ENCODE measurements around the gene FAM221B. TPM values are rescaled to one million over a fixed set of nuclear protein-coding genes. Genes with fewer than 3 reads are reported as not detected.

Gene FAM221B
- total RNA-seq, 1 experiment from 2014 or later, result not detected

DNA sequence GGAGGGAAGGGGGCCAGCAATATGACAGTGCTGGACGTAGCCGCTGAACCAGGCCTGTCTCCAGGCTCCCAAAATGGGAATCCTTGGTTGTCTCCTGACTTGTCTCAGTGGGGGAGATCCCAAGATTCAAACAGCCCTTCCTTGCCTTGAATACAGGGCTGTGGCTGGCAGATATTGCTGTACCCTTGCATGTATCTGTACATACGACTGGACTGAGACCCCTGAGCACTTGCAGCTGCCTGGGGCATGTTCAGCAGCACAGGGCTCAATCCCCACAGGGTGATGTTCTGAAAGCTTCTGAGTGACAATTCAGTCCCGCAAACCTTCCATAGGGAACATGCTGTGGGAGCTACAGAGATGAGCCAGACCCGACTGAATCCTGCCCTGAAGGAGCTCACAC lies 28.4 kb upstream of the FAM221B start:
- Histone ChIP-seq H3K27me3 (no peaks in the 10 kb centered on the region), H3K4me3 (no peak overlapping the region), H3K36me3 (no peaks in the 10 kb centered on the region), H3K9me3 (replicated peaks) (no peaks in the 10 kb centered on the region), H3K27ac (no peak overlapping the region), H3K4me1 (no peaks in the 10 kb centered on the region)
- no peak for DNase-seq

- Histone ChIP-seq H3K9me3 (replicated peaks) (no peaks in the 10 kb centered on the region), H3K27me3 (no peaks in the 10 kb centered on the region), H3K27ac (no peak overlapping the region), H3K4me3 (no peak overlapping the region), H3K4me1 (no peaks in the 10 kb centered on the region), H3K36me3 (no peaks in the 10 kb centered on the region)
- DNase-seq, result no peak
Observed at GRCh38 chr9:35856206-35856605, 27.7 kb upstream of the FAM221B start.

DNA sequence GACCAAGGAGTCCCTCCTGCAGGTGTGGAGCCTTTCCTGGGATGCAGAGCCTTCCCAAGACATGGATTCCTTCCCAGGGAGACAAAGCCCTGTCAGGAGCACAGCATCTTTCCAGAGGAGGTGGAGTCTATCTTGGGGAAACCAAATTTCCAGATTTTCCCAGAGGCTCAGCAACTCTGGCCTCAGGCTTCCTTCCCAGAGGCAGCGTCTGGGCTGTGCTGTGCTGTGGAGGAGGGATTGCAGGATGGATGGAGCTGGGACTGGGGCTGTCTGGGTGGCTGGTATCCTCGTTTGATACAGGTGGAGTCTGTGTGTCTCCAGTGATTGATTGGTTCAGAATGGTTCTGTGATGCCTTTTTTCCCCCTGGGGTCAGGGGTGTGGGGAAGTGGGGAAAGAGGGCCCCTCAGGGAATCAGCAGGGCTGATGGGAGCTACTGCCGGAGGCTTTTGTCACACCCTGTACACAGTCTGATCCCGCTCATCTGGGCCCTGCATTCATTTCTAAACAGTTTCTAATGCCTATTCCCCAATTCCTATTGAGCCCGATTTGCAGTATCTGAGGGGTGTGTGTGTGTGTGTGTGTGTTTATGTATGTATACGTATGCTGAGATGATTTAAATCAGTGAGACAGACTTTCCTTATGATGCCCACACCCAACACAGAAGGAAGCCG lies 25.7 kb upstream of the FAM221B start:
- Histone ChIP-seq H3K9me3 (replicated peaks) (no peaks in the 10 kb centered on the region), H3K4me1 (no peaks in the 10 kb centered on the region), H3K27ac (no peak overlapping the region), H3K36me3 (no peaks in the 10 kb centered on the region), H3K4me3 (no peak overlapping the region), H3K27me3 (no peaks in the 10 kb centered on the region)
- DNase-seq, result no peak

GRCh38 chr9:35852876-35853865 lies 24.6 kb upstream of the FAM221B start:
- Histone ChIP-seq H3K4me3 (no peak overlapping the region), H3K27ac (no peak overlapping the region), H3K9me3 (replicated peaks) (no peaks in the 10 kb centered on the region)

DNA sequence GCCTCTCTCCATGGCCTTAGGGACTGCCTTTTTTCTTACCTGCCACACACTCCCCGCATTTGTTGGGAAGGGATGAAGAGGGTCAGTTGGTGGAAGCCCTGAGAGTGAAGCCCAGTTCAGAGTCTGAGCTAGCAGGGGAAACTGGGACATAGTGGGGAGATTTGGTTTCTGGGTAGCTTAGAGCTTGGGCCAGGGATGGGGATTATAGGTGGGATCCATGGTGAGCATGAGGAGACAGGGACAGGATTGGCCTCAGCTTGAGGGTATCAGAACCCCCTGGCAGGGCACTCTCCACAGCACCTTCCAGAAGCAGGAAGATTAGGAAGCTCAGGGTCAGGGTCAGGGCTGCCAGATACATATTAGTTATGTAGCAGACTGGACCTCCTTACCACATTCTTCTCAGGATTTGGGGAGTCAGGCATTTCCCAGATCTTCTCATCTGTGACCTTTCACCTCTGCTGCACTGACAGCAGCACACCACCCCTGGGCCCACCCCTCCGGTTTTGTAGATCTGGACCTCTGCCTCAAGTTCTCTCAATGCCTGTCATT lies 23.8 kb upstream of the FAM221B start:
- Histone ChIP-seq H3K36me3 (no peaks in the 10 kb centered on the region), H3K4me3 (no peak overlapping the region), H3K9me3 (replicated peaks) (no peaks in the 10 kb centered on the region), H3K4me1 (peaks cover 7% of the 10 kb centered on the region), H3K27me3 (no peaks in the 10 kb centered on the region), H3K27ac (no peak overlapping the region)
- DNase-seq, result no peak

More at GRCh38 chr9:35852876-35853865, 24.6 kb upstream of the FAM221B start:
- H3K36me3 ChIP-seq, result no peaks in the 10 kb centered on the region
- DNase-seq, result no peak
- no peaks in the 10 kb centered on the region for H3K4me1 ChIP-seq
- no peaks in the 10 kb centered on the region for H3K27me3 ChIP-seq

GRCh38 chr9:35847792-35848572 lies 19.4 kb upstream of the FAM221B start:
- Histone ChIP-seq H3K27ac (peak overlapping the region; percentile 7; the same call in 1 of the 2 replicates), H3K27me3 (no peaks in the 10 kb centered on the region), H3K4me3 (no peak overlapping the region), H3K4me1 (peaks cover 7% of the 10 kb centered on the region), H3K36me3 (no peaks in the 10 kb centered on the region), H3K9me3 (replicated peaks) (no peaks in the 10 kb centered on the region)
- peak; percentile 72 to 79 for DNase-seq

- no peak overlapping the region for H3K27ac ChIP-seq
- no peaks in the 10 kb centered on the region for H3K27me3 ChIP-seq
- H3K36me3 ChIP-seq, result no peaks in the 10 kb centered on the region
- no peak overlapping the region for H3K4me3 ChIP-seq
- no peak for DNase-seq
- peaks cover 7% of the 10 kb centered on the region for H3K4me1 ChIP-seq
- no peaks in the 10 kb centered on the region for H3K9me3 ChIP-seq (replicated peaks)
Observed at GRCh38 chr9:35845824-35846771, 17.6 kb upstream of the FAM221B start.

GRCh38 chr9:35844628-35845270 lies 16.2 kb upstream of the FAM221B start:
- Histone ChIP-seq H3K4me1 (peaks cover 7% of the 10 kb centered on the region), H3K27ac (no peak overlapping the region), H3K27me3 (no peaks in the 10 kb centered on the region), H3K9me3 (replicated peaks) (no peaks in the 10 kb centered on the region), H3K4me3 (no peak overlapping the region), H3K36me3 (no peaks in the 10 kb centered on the region)
- no peak for DNase-seq

GRCh38 chr9:35842795-35843194 lies 14.3 kb upstream of the FAM221B start:
- no peaks in the 10 kb centered on the region for H3K9me3 ChIP-seq (replicated peaks)
- DNase-seq, result no peak
- no peaks in the 10 kb centered on the region for H3K27me3 ChIP-seq
- no peak overlapping the region for H3K4me3 ChIP-seq
- H3K36me3 ChIP-seq, result no peaks in the 10 kb centered on the region
- H3K27ac ChIP-seq, result no peak overlapping the region
- peaks cover 4% of the 10 kb centered on the region for H3K4me1 ChIP-seq

DNA sequence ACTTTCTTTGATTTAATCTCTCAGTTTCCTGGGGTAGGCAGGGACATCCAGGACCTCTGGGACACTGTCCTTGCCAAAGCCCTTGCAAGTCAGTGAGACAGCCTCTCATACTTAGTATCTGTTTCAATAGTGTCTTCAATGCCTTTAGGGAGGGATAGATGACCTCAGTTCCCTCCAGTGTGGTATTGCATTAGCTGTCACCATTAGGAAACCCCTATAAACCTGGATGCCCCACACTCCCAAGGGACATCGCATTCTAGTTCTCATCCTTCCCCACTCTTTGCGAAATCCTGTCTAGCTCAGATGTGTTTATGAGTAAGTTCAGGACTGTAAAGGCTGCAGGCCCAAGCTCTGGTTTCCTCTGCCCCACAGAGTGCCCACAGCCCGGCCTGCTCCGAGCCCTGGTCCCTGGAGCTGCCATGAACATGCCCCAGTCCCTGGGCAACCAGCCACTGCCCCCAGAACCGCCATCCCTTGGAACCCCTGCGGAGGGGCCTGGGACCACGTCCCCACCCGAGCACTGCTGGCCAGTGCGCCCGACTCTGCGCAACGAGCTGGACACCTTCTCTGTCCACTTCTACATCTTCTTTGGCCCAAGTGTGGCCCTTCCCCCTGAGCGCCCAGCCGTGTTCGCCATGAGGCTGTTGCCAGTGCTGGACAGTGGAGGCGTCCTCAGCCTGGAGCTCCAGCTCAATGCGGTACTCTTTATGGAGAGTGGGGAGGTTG lies 13.7 kb upstream of the FAM221B start:
- DNase-seq, result no peak
- Histone ChIP-seq H3K27me3 (no peaks in the 10 kb centered on the region), H3K9me3 (replicated peaks) (no peaks in the 10 kb centered on the region), H3K36me3 (no peaks in the 10 kb centered on the region), H3K27ac (no peak overlapping the region), H3K4me3 (no peak overlapping the region), H3K4me1 (no peaks in the 10 kb centered on the region; the same call in 1 of the 2 replicates)

DNA sequence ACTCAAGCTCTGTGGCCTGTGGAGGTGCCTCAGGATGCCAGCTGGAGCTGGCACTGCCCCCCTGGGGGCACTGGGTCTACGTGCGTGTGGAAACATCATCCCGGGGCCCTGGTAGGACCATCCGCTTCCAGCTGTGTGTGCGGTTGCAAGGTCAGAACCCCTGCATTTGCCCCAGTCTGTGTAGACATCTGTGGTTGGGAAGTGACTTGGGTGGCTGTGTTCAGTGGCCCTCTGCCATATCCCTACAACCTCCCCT lies 13.0 kb upstream of the FAM221B start:
- Histone ChIP-seq H3K4me3 (no peak overlapping the region), H3K36me3 (no peaks in the 10 kb centered on the region), H3K9me3 (replicated peaks) (no peaks in the 10 kb centered on the region), H3K27me3 (no peaks in the 10 kb centered on the region), H3K27ac (no peak overlapping the region), H3K4me1 (no peaks in the 10 kb centered on the region)
- DNase-seq, result no peak

DNA sequence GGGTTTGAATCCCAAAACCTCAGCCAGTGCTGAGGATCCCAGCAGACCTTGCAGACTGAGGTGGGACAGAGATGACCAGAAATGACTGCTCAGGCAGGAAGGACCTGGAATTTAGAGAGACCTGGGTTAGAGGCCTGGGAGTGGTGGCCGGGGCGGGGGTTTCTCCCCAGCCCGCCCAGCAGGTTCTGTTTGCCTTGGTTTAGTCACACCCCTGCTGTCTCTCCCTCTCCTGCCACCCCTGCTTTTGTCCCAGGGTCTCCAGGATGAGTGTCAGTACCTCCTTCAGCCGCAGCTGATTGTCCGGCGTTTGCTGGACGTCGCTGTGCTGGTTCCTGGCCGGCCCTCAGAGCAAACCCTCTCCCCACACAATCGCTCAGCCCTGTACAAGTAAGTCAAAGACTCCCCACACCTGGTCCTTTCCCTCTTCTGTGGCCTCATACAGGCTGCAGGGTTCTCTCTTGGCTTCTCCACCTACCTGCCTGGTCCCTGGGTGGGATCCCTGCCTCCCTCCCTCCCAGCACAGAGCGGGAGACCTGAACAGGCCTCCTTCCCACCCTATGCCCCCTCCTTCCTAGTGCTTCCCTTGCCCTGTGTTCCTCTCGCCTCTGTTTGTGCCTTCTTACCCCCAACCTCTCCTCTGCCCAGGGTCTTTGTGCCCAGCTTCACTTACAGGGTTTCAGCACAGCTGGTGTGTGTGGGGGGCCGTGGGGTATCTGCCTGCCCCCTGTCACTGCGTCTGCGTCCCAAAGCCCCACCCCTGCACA lies 12.5 kb upstream of the FAM221B start:
- Histone ChIP-seq H3K4me1 (no peaks in the 10 kb centered on the region), H3K27ac (no peak overlapping the region), H3K4me3 (no peak overlapping the region), H3K36me3 (no peaks in the 10 kb centered on the region), H3K9me3 (replicated peaks) (no peaks in the 10 kb centered on the region), H3K27me3 (no peaks in the 10 kb centered on the region)
- DNase-seq, result no peak
